Limb (tissue), 2 donors: ENCODE measurements around the gene HNRNPF.
A peak's percentile ranks its signal among the peaks of the same experiment; 100 is the strongest.
"Not testable (repeated sequence)": the region's sequence is repeated elsewhere in the genome, so short reads cannot be mapped to it uniquely, and the experiment has no call there.

Experiments
- DNase-seq, 2 donors: peaks; one replicate each; pipeline ENCODE4 v3.0.0-alpha.2; 2016; ENCODE audit errors: extremely low spot score in 2 of 2

The HNRNPF gene

GRCh38 chr10:43350686-43351085 is 58.3 kb downstream of the HNRNPF start:
- no peak for DNase-seq

- no peak for DNase-seq
Measured at GRCh38 chr10:43350156-43350555, 58.8 kb downstream of the HNRNPF start.

- peak; percentile 87 to 88 for DNase-seq
Measured at GRCh38 chr10:43348511-43349312, 60.3 kb downstream of the HNRNPF start.

- DNase-seq, result no peak
Measured at GRCh38 chr10:43347997-43348396, 61.0 kb downstream of the HNRNPF start.

GRCh38 chr10:43344051-43344450 is 64.9 kb downstream of the HNRNPF start:
- no peak for DNase-seq

- DNase-seq, result no peak
Measured at GRCh38 chr10:43343126-43343525, 65.9 kb downstream of the HNRNPF start.

- no peak for DNase-seq
Measured at GRCh38 chr10:43342279-43343125, 66.5 kb downstream of the HNRNPF start.

GRCh38 chr10:43341450-43341849 is 67.5 kb downstream of the HNRNPF start:
- no peak for DNase-seq

GRCh38 chr10:43340619-43341018 is 68.4 kb downstream of the HNRNPF start:
- DNase-seq, result no peak

- DNase-seq, result no peak
Measured at GRCh38 chr10:43340101-43340500, 68.9 kb downstream of the HNRNPF start.

GRCh38 chr10:43339136-43339535 is 69.8 kb downstream of the HNRNPF start:
- no peak for DNase-seq

- no peak for DNase-seq
Measured at GRCh38 chr10:43338117-43338516, 70.9 kb downstream of the HNRNPF start.

GRCh38 chr10:43337536-43337935 is 71.5 kb downstream of the HNRNPF start:
- DNase-seq, result not testable (repeated sequence)

GRCh38 chr10:43336641-43337318 is 72.2 kb downstream of the HNRNPF start:
- DNase-seq, result no peak

- DNase-seq, result no peak
Measured at GRCh38 chr10:43336061-43336460, 72.9 kb downstream of the HNRNPF start.
